Type B pancreatic cell (in vitro differentiated cells): ENCODE results near the gene AIMP2. TPM values are rescaled to one million over a fixed set of nuclear protein-coding genes. Genes with fewer than 3 reads are reported as not detected.
"Not testable (repeated sequence)": the region's sequence is repeated elsewhere in the genome, so short reads cannot be mapped to it uniquely, and the experiment has no call there.

Experiments
- DNase-seq: peaks from one replicate; pipeline ENCODE4 v3.0.0; 2021; ENCODE audit warnings: mixed read lengths; ENCODE audit not compliant: unreplicated experiment; ENCODE audit errors: extremely low spot score
- H3K27ac Mint-ChIP-seq: 2 replicates; pipeline ENCODE4 v1.8.0; 2021; ENCODE audit warnings: mild to moderate bottlenecking, mixed read lengths
- H3K27me3 Mint-ChIP-seq: 2 replicates; pipeline ENCODE4 v1.8.0; 2021; ENCODE audit warnings: mixed read lengths
- H3K36me3 Mint-ChIP-seq: 2 replicates; pipeline ENCODE4 v1.8.0; 2021; ENCODE audit warnings: mixed read lengths
- H3K4me1 Mint-ChIP-seq: one replicate; pipeline ENCODE4 v1.8.0; 2021; ENCODE audit warnings: mixed read lengths; ENCODE audit not compliant: unreplicated experiment
- H3K4me3 Mint-ChIP-seq: 2 replicates; pipeline ENCODE4 v1.8.0; 2021; ENCODE audit warnings: mild to moderate bottlenecking, mixed read lengths
- H3K9me3 Mint-ChIP-seq: 2 replicates; pipeline ENCODE4 v1.8.0; 2021; ENCODE audit warnings: mixed read lengths
- CTCF ChIP-seq: fragments of 200-600 bp; sonication (generic); conservative IDR thresholded peaks from 2 replicates; pipeline ENCODE4 v1.5.0; 2021; ENCODE audit warnings: antibody characterized with exemption, mild to moderate bottlenecking
- total RNA-seq: library from RNA; stranded (reverse); gene quantifications from 2 replicates; pipeline ENCODE4 v1.2.1, GENCODE V29; 2021; ENCODE audit warnings: low replicate concordance

AIMP2 gene
- total RNA-seq, 1 donor from 2014 or later = 40.5 TPM

- no peak for TF ChIP-seq CTCF
- Mint-ChIP-seq H3K4me3 (peak overlapping the region; percentile 81), H3K27me3 (no peaks in the 10 kb centered on the region), H3K9me3 (no peaks in the 10 kb centered on the region), H3K4me1 (peaks cover 26% of the 10 kb centered on the region), H3K36me3 (peaks cover 9% of the 10 kb centered on the region), H3K27ac (peak overlapping the region; percentile 35)
- no peak for DNase-seq
Observed at GRCh38 chr7:6007386-6007785, 1.7 kb upstream of the AIMP2 start.

- peak overlapping the region; percentile 97 for H3K27ac Mint-ChIP-seq
- DNase-seq, H3K27me3 Mint-ChIP-seq, H3K9me3 Mint-ChIP-seq: not testable (repeated sequence)
- peaks cover 32% of the 10 kb centered on the region for H3K4me1 Mint-ChIP-seq
- H3K36me3 Mint-ChIP-seq = peaks cover 14% of the 10 kb centered on the region
- peak overlapping the region; percentile 95 for H3K4me3 Mint-ChIP-seq
Observed at GRCh38 chr7:6007835-6008590, 1.1 kb upstream of the AIMP2 start.

- not testable (repeated sequence) for H3K9me3 Mint-ChIP-seq, DNase-seq, H3K27me3 Mint-ChIP-seq
- H3K4me1 Mint-ChIP-seq = peaks cover 33% of the 10 kb centered on the region
- H3K27ac Mint-ChIP-seq = peak overlapping the region; percentile 97
- peaks cover 14% of the 10 kb centered on the region for H3K36me3 Mint-ChIP-seq
- H3K4me3 Mint-ChIP-seq = peak overlapping the region; percentile 95
Observed at GRCh38 chr7:6010370-6010769, 1.3 kb downstream of the AIMP2 start.

- H3K4me1 Mint-ChIP-seq = peaks cover 33% of the 10 kb centered on the region
- TF ChIP-seq CTCF = no peak
- peaks cover 11% of the 10 kb centered on the region for H3K36me3 Mint-ChIP-seq
- peak overlapping the region; percentile 97 for H3K27ac Mint-ChIP-seq
- no peaks in the 10 kb centered on the region for H3K27me3 Mint-ChIP-seq
- no peaks in the 10 kb centered on the region for H3K9me3 Mint-ChIP-seq
- peak overlapping the region; percentile 95 for H3K4me3 Mint-ChIP-seq
- no peak for DNase-seq
Observed at GRCh38 chr7:6011541-6011940, 2.5 kb downstream of the AIMP2 start.

- Mint-ChIP-seq H3K9me3 (no peaks in the 10 kb centered on the region), H3K27ac (peak overlapping the region; percentile 97), H3K36me3 (peaks cover 13% of the 10 kb centered on the region), H3K4me3 (peak overlapping the region; percentile 54), H3K4me1 (peaks cover 30% of the 10 kb centered on the region), H3K27me3 (no peaks in the 10 kb centered on the region)
- TF ChIP-seq CTCF = no peak
- DNase-seq = no peak
Observed at GRCh38 chr7:6012355-6013104, 3.5 kb downstream of the AIMP2 start.

GRCh38 chr7:6015917-6016652 is 7.0 kb downstream of the AIMP2 start:
- Mint-ChIP-seq H3K4me3 (no peak overlapping the region), H3K9me3 (no peaks in the 10 kb centered on the region), H3K4me1 (peaks cover 20% of the 10 kb centered on the region), H3K36me3 (peaks cover 27% of the 10 kb centered on the region), H3K27ac (peak overlapping the region; percentile 81), H3K27me3 (no peaks in the 10 kb centered on the region)
- TF ChIP-seq CTCF = no peak
- no peak for DNase-seq
